HEK293 (cell line): ENCODE data around the gene ELL.

ENCODE experiments used
- MZF1 ChIP-seq: fragments of 450-650 bp; formaldehyde crosslinking; IDR thresholded peaks from 2 replicates; pipeline ENCODE4 v1.5.1; 2017; ENCODE audit warnings: missing biosample characterization, missing genetic modification characterization, borderline replicate concordance
- PRDM10 ChIP-seq: fragments of 450-650 bp; formaldehyde crosslinking; IDR thresholded peaks from 2 replicates; pipeline ENCODE4 v1.5.1; 2016; ENCODE audit warnings: missing biosample characterization, missing genetic modification characterization
- RBAK ChIP-seq: fragments of 450-650 bp; formaldehyde crosslinking; IDR thresholded peaks from 2 replicates; pipeline ENCODE4 v1.5.1; 2016; ENCODE audit warnings: missing biosample characterization, missing genetic modification characterization
- ZBTB1 ChIP-seq: fragments of 450-650 bp; formaldehyde crosslinking; IDR thresholded peaks from 2 replicates; pipeline ENCODE4 v1.5.1; 2016; ENCODE audit warnings: missing biosample characterization, missing genetic modification characterization
- ZFHX2 ChIP-seq: fragments of 450-650 bp; formaldehyde crosslinking; conservative IDR thresholded peaks from 2 replicates; pipeline ENCODE4 v1.5.1; 2016; ENCODE audit warnings: missing biosample characterization, missing genetic modification characterization
- ZFP37 ChIP-seq: fragments of 450-650 bp; formaldehyde crosslinking; IDR thresholded peaks from 2 replicates; pipeline ENCODE4 v1.5.1; 2016; ENCODE audit warnings: missing biosample characterization, missing genetic modification characterization
- ZIC2 ChIP-seq: fragments of 450-650 bp; formaldehyde crosslinking; IDR thresholded peaks from 2 replicates; pipeline ENCODE4 v1.5.1; 2016; ENCODE audit warnings: missing biosample characterization, missing genetic modification characterization
- ZNF18 ChIP-seq: fragments of 450-650 bp; formaldehyde crosslinking; IDR thresholded peaks from 2 replicates; pipeline ENCODE4 v1.5.1; 2016; ENCODE audit warnings: missing biosample characterization, missing genetic modification characterization
- ZNF184 ChIP-seq: fragments of 450-650 bp; IDR thresholded peaks from 2 replicates; pipeline ENCODE4 v1.5.1; 2018; ENCODE audit warnings: missing biosample characterization, mild to moderate bottlenecking, missing genetic modification characterization
- ZNF211 ChIP-seq: fragments of 450-650 bp; formaldehyde crosslinking; IDR thresholded peaks from 2 replicates; pipeline ENCODE4 v1.5.1; 2016; ENCODE audit warnings: low read depth, missing biosample characterization, missing genetic modification characterization
- ZNF24 ChIP-seq: fragments of 450-650 bp; formaldehyde crosslinking; IDR thresholded peaks from 2 replicates; pipeline ENCODE4 v1.5.1; 2016; ENCODE audit warnings: missing biosample characterization, missing genetic modification characterization
- ZNF555 ChIP-seq: fragments of 450-650 bp; formaldehyde crosslinking; conservative IDR thresholded peaks from 2 replicates; pipeline ENCODE4 v1.5.1; 2017; ENCODE audit warnings: missing biosample characterization, mild to moderate bottlenecking, missing genetic modification characterization, inconsistent platforms
- ZNF600 ChIP-seq: fragments of 450-650 bp; formaldehyde crosslinking; IDR thresholded peaks from 2 replicates; pipeline ENCODE4 v1.5.1; 2016; ENCODE audit warnings: missing biosample characterization, missing genetic modification characterization
- ZNF645 ChIP-seq: fragments of 450-650 bp; formaldehyde crosslinking; IDR thresholded peaks from 2 replicates; pipeline ENCODE4; 2016; ENCODE audit warnings: missing biosample characterization, missing genetic modification characterization
- ZNF658 ChIP-seq: fragments of 450-650 bp; formaldehyde crosslinking; IDR thresholded peaks from 2 replicates; pipeline ENCODE4; 2016; ENCODE audit warnings: missing biosample characterization, missing genetic modification characterization
- ZNF660 ChIP-seq: fragments of 450-650 bp; IDR thresholded peaks from 2 replicates; pipeline ENCODE4 v1.5.1; 2018; ENCODE audit warnings: missing biosample characterization, mild to moderate bottlenecking, missing genetic modification characterization
- ZNF777 ChIP-seq: fragments of 450-650 bp; formaldehyde crosslinking; IDR thresholded peaks from 2 replicates; pipeline ENCODE4 v1.5.1; 2017; ENCODE audit warnings: missing biosample characterization, missing genetic modification characterization, borderline replicate concordance
- ZNF830 ChIP-seq: fragments of 450-650 bp; IDR thresholded peaks from 2 replicates; pipeline ENCODE4 v1.5.0; 2018; ENCODE audit warnings: missing biosample characterization, missing genetic modification characterization, low read depth, mild to moderate bottlenecking, moderate library complexity
- ZXDB ChIP-seq: fragments of 450-650 bp; formaldehyde crosslinking; IDR thresholded peaks from 2 replicates; pipeline ENCODE4 v1.5.1; 2016; ENCODE audit warnings: missing biosample characterization, missing genetic modification characterization
- TF ChIP-seq, protein P1 (sequence below): fragments of 450-650 bp; formaldehyde crosslinking; IDR thresholded peaks from 2 replicates; pipeline ENCODE4 v1.5.1; 2017; ENCODE audit warnings: missing biosample characterization, missing genetic modification characterization
- TF ChIP-seq, protein P2 (sequence below): fragments of 450-650 bp; formaldehyde crosslinking; IDR thresholded peaks from 2 replicates; pipeline ENCODE4 v1.5.1; 2016; ENCODE audit warnings: missing biosample characterization, missing genetic modification characterization, borderline replicate concordance

ELL gene

GRCh38 chr19:18427080-18427742, 94.7 kb downstream of the ELL start (continued):
- TF ChIP-seq ZNF660 (no peak), ZNF18 (no peak), ZBTB1 (tag by site-specific recombination) (no peak), ZNF555 (tag by site-specific recombination) (no peak), ZNF830 (tag by site-specific recombination) (no peak), MZF1 (tag by site-specific recombination) (no peak), ZNF184 (tag by site-specific recombination) (no peak), PRDM10 (peak; percentile 44; the same call in 1 of the 2 replicates), ZFHX2 (tag by site-specific recombination) (0 out of 2 replicates have a peak, but pooled peaks have one; percentile 7), ZNF24 (tag by site-specific recombination) (no peak), ZNF777 (no peak), ZXDB (tag by site-specific recombination) (no peak), ZNF645 (tag by site-specific recombination) (no peak), ZNF658 (tag by site-specific recombination) (no peak), ZIC2 (tag by site-specific recombination) (peak; percentile 38), RBAK (tag by site-specific recombination) (no peak), ZFP37 (tag by site-specific recombination) (no peak), ZNF211 (tag by site-specific recombination) (no peak), ZNF600 (tag by site-specific recombination) (peak; percentile 52; the same call in 1 of the 2 replicates)
- TF ChIP-seq, protein P1, sequence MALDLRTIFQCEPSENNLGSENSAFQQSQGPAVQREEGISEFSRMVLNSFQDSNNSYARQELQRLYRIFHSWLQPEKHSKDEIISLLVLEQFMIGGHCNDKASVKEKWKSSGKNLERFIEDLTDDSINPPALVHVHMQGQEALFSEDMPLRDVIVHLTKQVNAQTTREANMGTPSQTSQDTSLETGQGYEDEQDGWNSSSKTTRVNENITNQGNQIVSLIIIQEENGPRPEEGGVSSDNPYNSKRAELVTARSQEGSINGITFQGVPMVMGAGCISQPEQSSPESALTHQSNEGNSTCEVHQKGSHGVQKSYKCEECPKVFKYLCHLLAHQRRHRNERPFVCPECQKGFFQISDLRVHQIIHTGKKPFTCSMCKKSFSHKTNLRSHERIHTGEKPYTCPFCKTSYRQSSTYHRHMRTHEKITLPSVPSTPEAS: no peak
- TF ChIP-seq, protein P2, sequence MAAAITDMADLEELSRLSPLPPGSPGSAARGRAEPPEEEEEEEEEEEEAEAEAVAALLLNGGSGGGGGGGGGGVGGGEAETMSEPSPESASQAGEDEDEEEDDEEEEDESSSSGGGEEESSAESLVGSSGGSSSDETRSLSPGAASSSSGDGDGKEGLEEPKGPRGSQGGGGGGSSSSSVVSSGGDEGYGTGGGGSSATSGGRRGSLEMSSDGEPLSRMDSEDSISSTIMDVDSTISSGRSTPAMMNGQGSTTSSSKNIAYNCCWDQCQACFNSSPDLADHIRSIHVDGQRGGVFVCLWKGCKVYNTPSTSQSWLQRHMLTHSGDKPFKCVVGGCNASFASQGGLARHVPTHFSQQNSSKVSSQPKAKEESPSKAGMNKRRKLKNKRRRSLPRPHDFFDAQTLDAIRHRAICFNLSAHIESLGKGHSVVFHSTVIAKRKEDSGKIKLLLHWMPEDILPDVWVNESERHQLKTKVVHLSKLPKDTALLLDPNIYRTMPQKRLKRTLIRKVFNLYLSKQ: no peak
